Neural progenitor cell (in vitro differentiated cells): ENCODE measurements around the gene ACOT12. TPM values are rescaled to one million over a fixed set of nuclear protein-coding genes. Genes with fewer than 3 reads are reported as not detected.

ENCODE experiments used
- DNase-seq: peaks from one replicate; pipeline ENCODE4 v3.0.0-alpha.2; 2016; ENCODE audit warnings: low spot score
- H2AFZ ChIP-seq: fragments of 200-600 bp; sonication (generic); replicated peaks from 2 replicates; pipeline ENCODE4 v1.6.1; 2016; ENCODE audit warnings: antibody characterized with exemption
- H3F3A ChIP-seq: fragments of 200-600 bp; sonication (generic); 2 replicates; pipeline ENCODE4 v1.6.1; 2016; ENCODE audit warnings: antibody characterized with exemption, low read depth
- H3K27ac ChIP-seq: fragments of 200-600 bp; sonication (generic); 2 replicates; pipeline ENCODE4 v1.5.1; 2016; ENCODE audit warnings: mild to moderate bottlenecking
- H3K27me3 ChIP-seq: fragments of 200-600 bp; sonication (generic); 2 replicates; pipeline ENCODE4 v1.6.1; 2016; ENCODE audit warnings: mild to moderate bottlenecking, moderate library complexity
- H3K36me3 ChIP-seq: fragments of 200-600 bp; sonication (generic); 2 replicates; pipeline ENCODE4 v1.5.1; 2016
- H3K4me1 ChIP-seq: fragments of 200-600 bp; sonication (generic); 2 replicates; pipeline ENCODE4 v1.6.1; 2016; ENCODE audit warnings: mixed run types
- H3K4me2 ChIP-seq: fragments of 200-600 bp; sonication (generic); 2 replicates; pipeline ENCODE4 v1.6.1; 2016
- H3K4me3 ChIP-seq: fragments of 200-600 bp; sonication (generic); 2 replicates; pipeline ENCODE4 v1.5.1; 2016
- H3K79me2 ChIP-seq: fragments of 200-600 bp; sonication (generic); 2 replicates; pipeline ENCODE4 v1.6.1; 2016; ENCODE audit warnings: low read depth
- H3K9ac ChIP-seq: fragments of 200-600 bp; sonication (generic); 2 replicates; pipeline ENCODE4 v1.6.1; 2016
- H3K9me3 ChIP-seq: fragments of 200-600 bp; sonication (generic); 2 replicates; pipeline ENCODE4 v1.5.1; 2016; ENCODE audit warnings: low read depth
- H4K20me1 ChIP-seq: fragments of 200-600 bp; sonication (generic); 2 replicates; pipeline ENCODE4 v1.6.1; 2016; ENCODE audit warnings: low read depth
- H3K27ac Mint-ChIP-seq: 3 replicates; pipeline ENCODE4 v1.8.0; 2021; ENCODE audit warnings: mixed read lengths
- H3K27me3 Mint-ChIP-seq: 2 replicates; pipeline ENCODE4 v1.8.0; 2022; ENCODE audit warnings: low read depth, mild to moderate bottlenecking, inconsistent platforms, moderate library complexity, mixed read lengths; ENCODE audit not compliant: insufficient read depth
- H3K36me3 Mint-ChIP-seq: 3 replicates; pipeline ENCODE4 v1.8.0; 2021; ENCODE audit warnings: mixed read lengths
- H3K4me1 Mint-ChIP-seq: 3 replicates; pipeline ENCODE4 v1.8.0; 2021; ENCODE audit warnings: mixed read lengths
- H3K4me3 Mint-ChIP-seq: 3 replicates; pipeline ENCODE4 v1.8.0; 2021; ENCODE audit warnings: mild to moderate bottlenecking, moderate library complexity, mixed read lengths
- H3K9me3 Mint-ChIP-seq: 3 replicates; pipeline ENCODE4 v1.8.0; 2020; ENCODE audit warnings: mixed read lengths
- EZH2 ChIP-seq: fragments of 200-600 bp; sonication (generic); IDR thresholded peaks from 2 replicates; pipeline ENCODE4 v1.6.1; 2017; ENCODE audit warnings: antibody characterized with exemption, mild to moderate bottlenecking, moderate library complexity
- EZH2phosphoT487 ChIP-seq: fragments of 200-600 bp; sonication (generic); IDR thresholded peaks from 2 replicates; pipeline ENCODE4 v1.6.1; 2017; ENCODE audit warnings: antibody characterized with exemption
- total RNA-seq: library from RNA; depleted of rRNA; stranded (reverse); fragments of >200 nt; gene quantifications from 2 replicates; pipeline ENCODE4 v1.2.3, GENCODE V29; 2015; ENCODE audit warnings: low replicate concordance
- TF ChIP-seq, protein P1 (sequence below): fragments of 200-600 bp; sonication (generic); IDR thresholded peaks from 2 replicates; pipeline ENCODE4 v1.5.1; 2017; ENCODE audit warnings: antibody characterized with exemption, mild to moderate bottlenecking

Gene ACOT12
- total RNA-seq, 1 donor from 2014 or later: not detected

DNA sequence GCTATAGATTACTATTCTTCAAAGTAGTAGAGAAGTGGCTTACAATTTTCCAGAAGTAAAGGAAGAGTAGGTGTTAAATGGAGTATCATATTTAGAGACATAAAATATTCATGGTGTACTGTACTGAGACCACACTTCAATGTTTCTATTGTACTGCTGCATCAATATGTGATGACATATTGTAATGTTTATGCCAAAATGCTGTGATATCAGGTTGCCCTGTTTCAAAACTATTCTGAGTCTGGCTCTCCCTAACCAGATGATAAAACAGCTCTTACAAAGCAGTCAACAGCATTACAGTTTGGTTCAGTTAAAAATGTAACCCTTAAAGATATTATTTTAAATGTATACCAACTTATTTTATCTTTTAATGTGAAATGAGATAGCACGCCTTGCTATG, 30.8 kb upstream of the ACOT12 start:
- Histone ChIP-seq H3K9me3 (no peaks in the 10 kb centered on the region), H3F3A (peaks cover 12% of the 10 kb centered on the region), H3K4me2 (no peak overlapping the region), H3K27me3 (no peaks in the 10 kb centered on the region), H3K27ac (no peak overlapping the region), H3K9ac (no peak overlapping the region), H3K4me3 (no peak overlapping the region), H2AFZ (no peak overlapping the region), H3K36me3 (no peaks in the 10 kb centered on the region), H3K4me1 (peaks cover 2% of the 10 kb centered on the region), H3K79me2 (no peaks in the 10 kb centered on the region), H4K20me1 (no peaks in the 10 kb centered on the region)
- TF ChIP-seq EZH2: no peak
- TF ChIP-seq, protein P1, sequence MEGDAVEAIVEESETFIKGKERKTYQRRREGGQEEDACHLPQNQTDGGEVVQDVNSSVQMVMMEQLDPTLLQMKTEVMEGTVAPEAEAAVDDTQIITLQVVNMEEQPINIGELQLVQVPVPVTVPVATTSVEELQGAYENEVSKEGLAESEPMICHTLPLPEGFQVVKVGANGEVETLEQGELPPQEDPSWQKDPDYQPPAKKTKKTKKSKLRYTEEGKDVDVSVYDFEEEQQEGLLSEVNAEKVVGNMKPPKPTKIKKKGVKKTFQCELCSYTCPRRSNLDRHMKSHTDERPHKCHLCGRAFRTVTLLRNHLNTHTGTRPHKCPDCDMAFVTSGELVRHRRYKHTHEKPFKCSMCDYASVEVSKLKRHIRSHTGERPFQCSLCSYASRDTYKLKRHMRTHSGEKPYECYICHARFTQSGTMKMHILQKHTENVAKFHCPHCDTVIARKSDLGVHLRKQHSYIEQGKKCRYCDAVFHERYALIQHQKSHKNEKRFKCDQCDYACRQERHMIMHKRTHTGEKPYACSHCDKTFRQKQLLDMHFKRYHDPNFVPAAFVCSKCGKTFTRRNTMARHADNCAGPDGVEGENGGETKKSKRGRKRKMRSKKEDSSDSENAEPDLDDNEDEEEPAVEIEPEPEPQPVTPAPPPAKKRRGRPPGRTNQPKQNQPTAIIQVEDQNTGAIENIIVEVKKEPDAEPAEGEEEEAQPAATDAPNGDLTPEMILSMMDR: no peak
- no peak for TF ChIP-seq EZH2phosphoT487
- Mint-ChIP-seq H3K36me3 (peaks cover 11% of the 10 kb centered on the region), H3K27me3 (no peaks in the 10 kb centered on the region), H3K4me3 (no peak overlapping the region), H3K27ac (no peak overlapping the region), H3K4me1 (peaks cover 37% of the 10 kb centered on the region), H3K9me3 (no peaks in the 10 kb centered on the region)
- DNase-seq: no peak

DNA sequence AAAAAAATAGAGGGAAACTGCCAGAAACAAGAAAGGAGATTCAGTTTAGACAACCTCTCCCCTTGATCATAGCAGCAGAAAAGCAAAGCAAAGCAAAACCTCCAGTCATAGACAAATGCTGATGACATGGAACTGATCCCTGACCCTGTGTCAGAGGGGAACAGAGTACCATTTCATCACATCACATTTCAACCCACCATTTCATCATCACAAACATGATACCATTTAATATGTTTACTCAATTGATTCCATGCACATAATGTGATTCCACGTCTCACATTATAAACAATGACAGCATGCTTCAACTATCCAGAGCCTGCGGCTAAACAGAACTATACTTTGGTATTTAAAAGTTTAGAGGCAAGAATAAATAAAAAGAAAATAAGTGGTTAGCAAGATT, 28.7 kb upstream of the ACOT12 start:
- H3K4me3 ChIP-seq: no peak overlapping the region
- H3K27ac ChIP-seq: no peak overlapping the region
- H4K20me1 ChIP-seq: no peaks in the 10 kb centered on the region
- no peak overlapping the region for H3K4me2 ChIP-seq
- DNase-seq: no peak
- peaks cover 26% of the 10 kb centered on the region for H3K4me1 Mint-ChIP-seq
- no peaks in the 10 kb centered on the region for H3K27me3 ChIP-seq
- peaks cover 3% of the 10 kb centered on the region for H3K36me3 ChIP-seq
- H3F3A ChIP-seq: peaks cover 12% of the 10 kb centered on the region
- no peaks in the 10 kb centered on the region for H3K9me3 Mint-ChIP-seq
- peaks cover 11% of the 10 kb centered on the region for H3K36me3 Mint-ChIP-seq
- no peaks in the 10 kb centered on the region for H3K4me1 ChIP-seq
- no peak overlapping the region for H2AFZ ChIP-seq
- TF ChIP-seq EZH2: no peak
- TF ChIP-seq, protein P1: no peak
- no peak for TF ChIP-seq EZH2phosphoT487
- H3K9ac ChIP-seq: no peak overlapping the region
- no peaks in the 10 kb centered on the region for H3K27me3 Mint-ChIP-seq
- no peak overlapping the region for H3K4me3 Mint-ChIP-seq
- H3K9me3 ChIP-seq: no peaks in the 10 kb centered on the region
- no peaks in the 10 kb centered on the region for H3K79me2 ChIP-seq
- H3K27ac Mint-ChIP-seq: no peak overlapping the region

DNA sequence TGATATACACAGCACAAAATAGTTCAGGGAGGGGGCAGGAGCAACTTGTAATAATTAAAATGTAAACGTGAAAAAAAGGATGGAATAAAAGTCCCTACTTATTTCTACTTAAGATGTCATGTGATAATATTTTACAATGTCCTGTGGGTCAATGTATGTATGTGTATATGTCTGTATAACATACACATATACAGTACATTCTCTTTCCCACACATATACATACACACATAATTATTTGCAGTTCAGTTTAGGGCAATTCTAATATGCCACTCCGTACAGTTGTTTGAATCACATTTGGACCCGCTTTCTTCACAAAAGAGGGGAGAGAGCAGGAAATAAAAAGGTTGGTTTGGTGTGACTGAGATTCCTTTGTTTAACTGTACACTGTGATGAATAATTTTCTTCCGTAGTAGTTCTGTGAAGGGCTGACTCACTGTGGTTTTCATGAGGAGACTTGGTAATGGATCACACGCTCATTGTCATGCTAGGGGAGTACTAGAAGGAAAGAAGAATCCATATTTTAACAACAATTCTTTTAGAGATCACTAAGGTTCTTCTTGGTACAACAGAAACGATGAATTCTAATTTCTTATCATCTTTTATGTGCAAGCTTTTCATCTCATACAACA, 26.2 kb upstream of the ACOT12 start:
- Histone ChIP-seq H3K4me1 (no peaks in the 10 kb centered on the region), H3K4me2 (no peak overlapping the region), H3F3A (no peaks in the 10 kb centered on the region), H3K4me3 (no peak overlapping the region), H3K9ac (no peak overlapping the region), H4K20me1 (no peaks in the 10 kb centered on the region), H3K79me2 (no peaks in the 10 kb centered on the region), H3K27me3 (no peaks in the 10 kb centered on the region), H2AFZ (no peak overlapping the region), H3K9me3 (no peaks in the 10 kb centered on the region), H3K27ac (no peak overlapping the region), H3K36me3 (peaks cover 5% of the 10 kb centered on the region)
- Mint-ChIP-seq H3K4me1 (peaks cover 15% of the 10 kb centered on the region), H3K36me3 (peaks cover 13% of the 10 kb centered on the region), H3K27ac (no peak overlapping the region), H3K27me3 (no peaks in the 10 kb centered on the region), H3K4me3 (no peak overlapping the region), H3K9me3 (no peaks in the 10 kb centered on the region)
- DNase-seq: no peak
- TF ChIP-seq, protein P1: no peak
- TF ChIP-seq EZH2 (no peak), EZH2phosphoT487 (no peak)
